Measurements from ENCODE around the gene ZNF883. TPM values are rescaled to one million over a fixed set of nuclear protein-coding genes. Genes with fewer than 3 reads are reported as not detected.
A peak's percentile ranks its signal among the peaks of the same experiment; 100 is the strongest.

ZNF883 gene
- total RNA-seq, 4 donors from 2014 or later = 0.33 to 3.0 (median 0.59) TPM

DNA sequence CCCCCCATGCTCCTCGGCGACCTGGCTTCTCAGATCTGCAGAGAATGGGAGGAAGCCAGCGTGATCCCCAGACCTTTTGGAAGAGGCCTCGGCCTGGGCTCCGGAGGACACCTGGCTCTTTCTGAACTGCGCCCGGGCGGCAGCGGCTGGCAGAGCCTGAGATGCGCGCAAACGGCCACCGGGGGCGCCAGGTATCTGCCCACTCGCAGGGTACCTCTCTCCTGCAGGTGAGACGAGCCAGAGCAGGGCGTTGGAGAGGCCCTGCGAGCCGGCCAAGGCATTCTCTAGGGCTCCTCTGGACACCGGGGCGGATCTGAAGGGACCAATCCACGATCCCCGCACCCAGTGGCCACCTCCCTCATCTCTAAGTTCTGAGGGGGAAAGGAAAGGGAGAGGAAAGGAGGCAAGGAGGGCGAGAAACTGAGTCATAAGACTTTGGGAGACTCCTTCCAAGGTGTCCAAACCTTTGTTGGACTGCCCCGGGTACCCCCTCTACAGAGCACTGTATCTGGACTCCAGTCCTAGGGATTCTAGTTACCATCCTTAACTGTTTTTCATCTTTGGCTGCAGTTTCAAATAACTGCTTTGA lies 66.3 kb downstream of the ZNF883 start:
- H3K9me3 ChIP-seq = no peaks in the 10 kb centered on the region
- DNase-seq = peak in 1 of 2 donors; percentile 2
- H3K27me3 ChIP-seq = no peaks in the 10 kb centered on the region
- intact Hi-C loops (cut with DNase I) = no loop called here
- H3K27ac ChIP-seq = no peak overlapping the region
- H3K4me1 ChIP-seq = no peaks in the 10 kb centered on the region
- 35 to 40% methylated on average over 20 to 24 of the region's 25 CpGs for WGBS, 2 donors
- H3K36me3 ChIP-seq = no peaks in the 10 kb centered on the region
- TF ChIP-seq CTCF (IDR thresholded peaks at IDR 0.05) (no peak), POLR2A (IDR thresholded peaks at IDR 0.05) (no peak)
- no peak overlapping the region for H3K4me3 ChIP-seq (replicated peaks in 1 of 3)

DNA sequence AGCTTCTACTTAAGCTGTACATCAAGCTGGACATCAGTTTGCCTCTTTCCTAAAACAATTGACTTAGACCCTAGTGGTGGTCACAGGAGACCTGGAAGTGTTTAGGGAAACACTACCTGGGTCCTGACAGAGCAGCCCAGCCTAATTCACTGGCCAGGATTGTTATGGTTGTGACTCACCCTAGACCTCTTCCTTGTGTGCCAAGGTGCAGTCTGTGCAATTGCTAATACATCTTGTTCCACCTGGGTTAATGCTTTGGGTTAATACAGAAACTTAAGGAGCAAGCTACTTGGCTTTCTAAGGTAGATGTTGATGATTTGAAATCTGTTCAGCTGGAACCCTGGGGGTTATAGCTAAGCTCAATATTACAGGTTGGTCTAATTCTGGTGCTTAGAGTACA lies 72.6 kb downstream of the ZNF883 start:
- TF ChIP-seq CTCF (IDR thresholded peaks at IDR 0.05) = no peak
- TF ChIP-seq POLR2A (IDR thresholded peaks at IDR 0.05) = no peak
- intact Hi-C loops (cut with DNase I) = no loop called here
- no peaks in the 10 kb centered on the region for H3K27me3 ChIP-seq
- no peaks in the 10 kb centered on the region for H3K9me3 ChIP-seq
- H3K4me3 ChIP-seq (replicated peaks in 1 of 3) = no peak overlapping the region
- no peak for DNase-seq
- H3K36me3 ChIP-seq = no peaks in the 10 kb centered on the region
- no peak overlapping the region for H3K27ac ChIP-seq
- no peaks in the 10 kb centered on the region for H3K4me1 ChIP-seq

DNA sequence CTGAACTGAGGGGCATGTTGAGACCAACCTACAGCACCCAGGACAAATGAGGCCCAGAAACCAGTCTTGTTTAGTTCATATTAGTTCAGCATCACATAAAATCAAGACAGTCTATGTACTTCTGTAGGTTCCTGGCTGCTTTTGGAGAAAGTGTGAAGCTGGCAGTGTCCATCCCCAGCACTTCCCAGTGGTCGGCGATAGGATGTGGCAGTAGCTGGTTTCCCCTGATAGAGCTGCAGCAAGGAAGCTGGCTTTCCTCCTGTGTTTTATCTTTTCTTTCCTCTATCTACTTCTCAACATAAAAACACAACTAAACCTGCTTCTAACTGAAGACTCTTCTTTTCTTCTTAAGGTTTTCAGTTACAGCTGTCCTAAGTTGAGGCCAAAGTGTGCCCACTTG lies 78.3 kb downstream of the ZNF883 start:
- TF ChIP-seq POLR2A (IDR thresholded peaks at IDR 0.05) (no peak), CTCF (IDR thresholded peaks at IDR 0.05) (no peak)
- DNase-seq = no peak
- Histone ChIP-seq H3K36me3 (no peaks in the 10 kb centered on the region), H3K27ac (no peak overlapping the region), H3K27me3 (no peaks in the 10 kb centered on the region), H3K4me3 (replicated peaks in 1 of 3) (no peak overlapping the region), H3K9me3 (no peaks in the 10 kb centered on the region), H3K4me1 (no peaks in the 10 kb centered on the region)
- intact Hi-C loops (cut with DNase I) = no loop called here
- WGBS, 2 donors = 73 to 80% methylated on average over 2 of the region's 2 CpGs

DNA sequence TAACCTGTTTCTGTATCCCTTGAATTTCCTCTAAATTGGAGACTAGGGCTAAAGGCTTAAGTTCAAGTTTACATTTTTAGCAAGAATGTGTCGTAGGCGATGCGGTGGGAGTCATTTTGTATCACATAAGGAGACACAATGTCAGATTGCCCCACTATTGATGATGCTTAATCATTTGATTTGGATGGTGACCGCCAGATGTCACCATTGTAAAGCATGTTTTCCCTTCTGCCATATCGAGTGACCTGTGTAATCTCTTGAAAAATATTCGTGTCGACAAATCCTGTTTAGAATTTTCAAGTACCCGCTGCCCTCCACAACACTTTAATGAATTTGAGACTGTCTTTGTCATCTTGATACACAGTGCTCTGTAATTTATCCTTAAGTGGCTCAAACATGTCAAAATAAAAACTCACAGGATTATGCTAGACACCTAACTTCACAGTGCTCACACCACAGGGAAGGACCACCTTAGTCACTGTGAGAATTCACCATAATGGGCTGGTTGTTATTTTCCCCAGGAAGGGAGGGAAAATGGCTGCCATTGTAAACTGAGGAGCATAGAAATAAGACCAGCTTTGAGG lies 86.8 kb downstream of the ZNF883 start:
- H3K36me3 ChIP-seq = no peaks in the 10 kb centered on the region
- H3K27ac ChIP-seq = no peak overlapping the region
- no peak overlapping the region for H3K4me3 ChIP-seq (replicated peaks in 1 of 3)
- TF ChIP-seq CTCF (IDR thresholded peaks at IDR 0.05) (peak in 4 of 6 experiments; percentile 15 to 56 (median 44)), POLR2A (IDR thresholded peaks at IDR 0.05) (no peak)
- intact Hi-C loops (cut with DNase I) = no loop called here
- 25 to 27% methylated on average over 8 of the region's 8 CpGs for WGBS, 2 donors
- no peaks in the 10 kb centered on the region for H3K4me1 ChIP-seq
- peak; percentile 6 to 11 for DNase-seq
- H3K9me3 ChIP-seq = no peaks in the 10 kb centered on the region
- no peaks in the 10 kb centered on the region for H3K27me3 ChIP-seq

DNA sequence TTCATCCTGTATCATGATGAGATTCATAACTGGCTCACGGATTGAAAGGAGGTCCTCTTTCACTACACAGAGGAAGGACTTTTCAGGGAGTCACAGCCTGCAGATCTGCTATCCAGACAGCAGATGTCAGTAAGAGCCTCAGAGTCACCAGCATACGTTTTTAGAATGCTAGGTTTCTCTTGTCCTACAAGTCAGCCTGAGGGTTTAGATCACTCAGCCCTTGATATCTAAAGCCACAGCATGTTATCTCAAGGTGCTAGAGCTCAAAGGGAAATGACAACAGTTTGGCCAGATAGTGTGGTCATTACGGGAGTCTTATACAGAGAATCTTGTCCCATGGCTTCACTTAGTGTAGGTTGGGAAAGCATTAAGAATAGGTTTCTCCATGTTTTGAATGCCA lies 90.4 kb downstream of the ZNF883 start:
- H3K27me3 ChIP-seq = no peaks in the 10 kb centered on the region
- H3K4me1 ChIP-seq = no peaks in the 10 kb centered on the region
- TF ChIP-seq CTCF (IDR thresholded peaks at IDR 0.05) (peak in 4 of 6 experiments; percentile 22 to 35 (median 24)), POLR2A (IDR thresholded peaks at IDR 0.05) (no peak)
- H3K27ac ChIP-seq = no peak overlapping the region
- intact Hi-C loops (cut with DNase I) = no loop called here
- DNase-seq = no peak
- H3K4me3 ChIP-seq (replicated peaks in 1 of 3) = no peak overlapping the region
- 14 to 18% methylated on average over 3 of the region's 3 CpGs for WGBS, 2 donors
- H3K36me3 ChIP-seq = no peaks in the 10 kb centered on the region
- H3K9me3 ChIP-seq = no peaks in the 10 kb centered on the region
